GM21367 (cell line): ENCODE data around the gene LYRM4.
"Not testable (repeated sequence)": the region's sequence is repeated elsewhere in the genome, so short reads cannot be mapped to it uniquely, and the experiment has no call there.

Experiments used
- ATAC-seq: cut with Tn5 transposase; IDR thresholded peaks from one replicate; pipeline ENCODE4 v1.9.1; 2021; ENCODE audit not compliant: unreplicated experiment

The LYRM4 gene

DNA sequence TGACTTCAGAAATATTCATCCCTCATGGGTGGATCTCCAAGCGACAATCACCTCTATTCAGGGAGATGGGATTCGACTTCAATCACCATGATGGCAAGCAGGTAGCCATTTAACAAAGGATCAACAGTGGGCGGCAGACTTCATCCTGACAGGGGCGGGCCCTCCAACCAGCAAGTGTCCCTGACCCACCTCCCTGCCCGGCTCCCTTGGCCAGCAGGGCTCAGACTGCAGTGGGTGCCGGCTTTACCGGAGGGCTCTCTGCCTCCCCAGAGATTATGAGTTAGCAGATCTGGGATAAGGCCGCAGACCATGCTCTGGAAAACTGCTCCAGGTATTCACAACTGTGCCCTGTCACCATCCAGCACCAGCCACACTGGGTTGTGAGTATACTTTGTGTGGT lies 136.2 kb downstream of the LYRM4 start:
- ATAC-seq, result no peak

GRCh38 chr6:5123296-5124143 lies 137.2 kb downstream of the LYRM4 start:
- no peak for ATAC-seq

GRCh38 chr6:5122504-5123112 lies 138.1 kb downstream of the LYRM4 start:
- ATAC-seq, result no peak

GRCh38 chr6:5121956-5122355 lies 138.8 kb downstream of the LYRM4 start:
- no peak for ATAC-seq

GRCh38 chr6:5121479-5121878 lies 139.3 kb downstream of the LYRM4 start:
- no peak for ATAC-seq

DNA sequence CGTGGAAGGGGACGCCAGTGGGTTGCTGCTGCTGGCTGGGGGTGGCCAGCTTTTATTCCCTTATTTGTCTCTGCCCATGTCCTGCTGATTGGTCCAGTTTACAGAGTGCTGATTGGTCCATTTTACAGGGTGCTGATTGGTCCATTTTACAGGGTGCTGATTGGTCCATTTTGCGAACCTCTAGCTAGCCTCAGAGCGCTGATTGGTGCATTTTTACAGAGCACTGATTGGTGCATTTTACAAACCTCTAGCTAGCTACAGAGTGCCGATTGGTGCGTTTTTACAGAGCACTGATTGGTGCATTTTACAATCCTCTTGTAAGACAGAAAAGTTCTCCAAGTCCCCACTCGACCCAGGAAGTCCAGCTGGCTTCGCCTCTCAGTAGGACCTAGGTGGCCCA lies 140.2 kb downstream of the LYRM4 start:
- not testable (repeated sequence) for ATAC-seq

DNA sequence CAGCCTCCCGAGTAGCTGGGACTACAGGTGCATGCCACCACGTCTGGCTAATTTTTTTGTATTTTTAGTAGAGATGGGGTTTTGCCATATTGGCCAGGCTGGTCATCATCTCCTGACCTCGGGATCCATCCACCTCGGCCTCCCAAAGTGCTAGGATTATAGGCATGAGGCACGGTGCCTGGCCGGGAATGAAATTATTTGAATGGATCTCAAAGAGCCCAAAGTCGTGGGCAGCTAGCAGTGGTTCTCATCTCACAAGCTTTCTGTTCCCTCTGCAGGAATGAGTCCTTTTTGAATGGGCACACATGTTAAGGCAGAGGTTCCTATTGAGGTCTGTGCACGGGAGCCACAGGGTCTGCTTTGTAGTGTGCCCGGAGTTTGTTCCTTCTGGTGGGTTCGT lies 140.7 kb downstream of the LYRM4 start:
- ATAC-seq, result no peak

DNA sequence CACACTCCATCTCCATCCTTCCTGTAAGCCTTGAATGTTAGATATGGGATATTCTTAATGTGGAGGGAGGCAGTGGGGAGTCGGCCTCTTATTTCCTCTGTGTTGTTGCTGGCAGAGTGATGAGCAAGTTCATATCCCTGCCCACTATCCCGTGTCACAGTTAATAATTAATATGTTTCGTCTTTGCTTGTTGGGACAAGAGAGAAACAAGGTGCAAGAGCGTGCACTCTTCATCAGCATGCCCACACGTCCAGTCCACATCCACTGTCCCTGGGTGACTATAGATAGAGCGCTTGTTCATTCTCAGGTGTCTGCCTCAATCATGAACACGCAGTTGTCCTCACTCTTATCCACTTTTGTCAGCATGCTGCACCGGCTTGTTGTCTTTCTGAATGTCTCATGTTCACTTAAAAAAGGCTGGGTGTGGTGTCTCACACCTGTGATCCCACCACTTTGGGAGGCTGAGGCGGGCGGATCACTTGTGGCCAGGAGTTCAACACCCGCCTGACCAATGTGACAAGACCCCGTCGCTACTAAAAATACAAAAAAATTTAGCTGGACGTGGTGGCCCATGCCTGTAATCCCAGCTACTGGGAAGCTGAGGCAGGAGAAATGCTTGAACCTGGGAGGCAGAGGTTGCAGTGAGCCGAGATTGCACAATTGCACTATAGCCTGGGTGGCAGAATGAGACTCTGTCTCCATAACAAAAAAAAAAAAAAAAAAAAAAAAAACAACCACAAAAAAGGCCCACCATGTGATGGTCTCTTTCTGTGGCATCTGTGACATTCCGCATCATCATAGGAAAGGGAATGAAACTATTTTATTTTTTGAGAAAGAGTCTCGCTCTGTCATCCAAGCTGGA lies 141.4 kb downstream of the LYRM4 start:
- ATAC-seq, result no peak

DNA sequence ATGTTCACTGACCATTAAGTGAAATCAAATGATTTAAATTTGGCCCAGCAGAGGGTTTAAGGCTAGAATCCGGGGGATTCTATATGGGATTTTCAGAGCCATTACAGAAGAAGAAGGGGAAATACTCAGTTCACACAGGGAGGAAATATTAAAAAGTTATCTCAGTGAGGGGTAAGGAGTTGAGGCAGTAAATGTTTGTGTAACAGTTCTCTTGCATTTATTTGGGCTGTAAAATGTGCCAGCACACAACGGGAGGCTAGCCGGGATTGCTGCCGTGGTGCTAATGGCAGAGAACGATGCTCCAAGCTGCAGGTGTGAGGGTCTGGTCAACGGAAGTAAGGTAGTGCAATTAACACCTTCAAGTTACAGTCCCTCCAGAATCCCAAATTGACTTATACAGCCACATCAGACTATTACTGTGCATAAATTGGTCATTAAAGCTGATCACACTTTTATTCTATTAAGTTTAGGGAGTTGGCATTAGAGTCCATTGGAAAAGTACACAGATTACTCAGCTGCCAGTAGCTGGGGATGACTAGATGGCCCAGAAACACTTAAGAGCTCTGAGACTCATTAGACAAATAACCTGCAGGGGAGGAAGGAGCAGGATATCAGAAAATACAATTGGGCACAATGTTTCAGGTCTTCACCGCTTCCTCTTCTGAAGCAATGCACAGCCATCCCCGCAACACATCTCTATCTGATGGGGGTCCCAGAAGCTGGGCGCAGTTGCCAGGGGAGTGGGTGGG lies 144.3 kb downstream of the LYRM4 start:
- ATAC-seq, result no peak

DNA sequence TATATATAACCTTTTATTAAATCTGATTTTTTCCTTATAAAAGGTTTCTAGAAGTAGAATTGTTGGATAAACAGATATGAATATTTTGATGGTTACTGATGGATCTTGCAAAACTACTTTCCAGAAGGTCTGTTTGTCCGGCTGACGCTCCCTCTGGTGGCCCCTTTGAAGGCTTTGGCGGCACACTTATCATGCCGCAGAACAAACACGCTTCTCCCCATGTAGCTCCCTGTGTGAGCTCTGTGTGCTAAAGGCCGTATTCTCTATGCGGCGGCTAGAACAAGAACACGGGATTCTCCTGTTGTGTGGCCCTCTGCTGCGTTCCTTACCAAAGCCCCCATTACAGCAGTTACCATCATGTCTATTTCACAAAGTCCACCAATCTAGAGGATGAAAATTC lies 145.6 kb downstream of the LYRM4 start:
- ATAC-seq, result no peak

- no peak for ATAC-seq
Measured at GRCh38 chr6:5113096-5113495, 147.7 kb downstream of the LYRM4 start.

DNA sequence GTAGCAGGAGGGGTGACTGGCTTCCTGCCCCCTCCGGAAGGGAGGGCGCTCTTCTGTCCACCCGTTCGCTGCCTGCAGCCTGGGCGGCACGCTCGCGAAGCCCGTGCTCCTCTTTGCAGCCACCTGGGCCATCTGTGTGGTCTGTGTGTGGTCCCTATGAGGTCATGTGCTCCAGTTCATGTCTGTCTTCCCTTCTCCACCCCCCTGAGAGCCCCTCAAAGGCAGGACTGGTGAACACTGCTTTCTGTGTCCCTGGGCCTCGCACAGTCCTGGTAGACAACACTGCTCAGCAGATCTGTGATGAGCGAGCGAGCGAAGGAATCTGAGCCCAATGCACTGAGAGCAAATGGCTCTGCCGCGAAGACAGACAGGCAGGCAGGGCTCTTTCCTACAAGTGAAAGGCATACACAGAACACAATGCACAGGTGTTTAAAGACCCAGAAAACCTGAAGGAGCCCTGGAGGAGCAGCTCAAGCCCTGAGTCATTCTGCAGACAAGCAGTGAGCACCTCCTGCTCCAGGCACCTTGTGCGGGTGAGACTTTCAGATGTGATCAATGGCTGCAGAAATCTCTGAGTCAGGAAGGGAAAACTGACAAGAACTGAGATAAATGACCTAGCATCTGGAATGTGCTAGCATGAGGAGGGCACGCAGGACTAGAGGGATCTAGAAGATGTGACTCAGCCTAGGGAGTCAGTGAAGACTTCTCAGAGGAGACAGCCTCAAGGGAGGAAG lies 148.5 kb downstream of the LYRM4 start:
- ATAC-seq, result no peak

DNA sequence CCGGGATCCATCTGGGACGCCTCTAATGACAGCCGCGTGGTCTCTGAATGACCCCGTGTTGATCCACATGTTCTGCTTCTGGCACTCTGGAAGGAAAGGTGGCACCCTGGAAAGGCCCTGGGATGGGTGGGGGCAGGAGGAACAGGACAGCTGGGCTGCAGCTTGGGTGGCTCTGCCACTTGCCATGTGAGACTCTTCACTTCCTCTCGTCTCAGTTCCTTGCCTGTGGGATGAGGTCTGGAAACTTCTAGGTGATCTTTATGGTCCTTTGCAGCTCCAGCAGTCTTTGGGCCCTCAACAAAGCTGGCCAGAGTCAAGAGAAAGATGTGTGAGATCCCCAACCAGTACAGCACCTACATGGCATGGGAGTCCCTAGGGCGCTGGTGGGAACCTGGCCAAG lies 149.1 kb downstream of the LYRM4 start:
- ATAC-seq, result no peak

GRCh38 chr6:5110246-5110645 lies 150.5 kb downstream of the LYRM4 start:
- ATAC-seq, result no peak

GRCh38 chr6:5109436-5109835 lies 151.3 kb downstream of the LYRM4 start:
- ATAC-seq, result no peak

GRCh38 chr6:5108536-5109150 lies 152.1 kb downstream of the LYRM4 start:
- ATAC-seq, result no peak

GRCh38 chr6:5108068-5108467 lies 152.7 kb downstream of the LYRM4 start:
- ATAC-seq, result no peak

GRCh38 chr6:5107341-5107740 lies 153.4 kb downstream of the LYRM4 start:
- ATAC-seq, result no peak

- ATAC-seq, result no peak
Measured at GRCh38 chr6:5105146-5105545, 155.6 kb downstream of the LYRM4 start.

- ATAC-seq, result no peak
Measured at GRCh38 chr6:5104667-5105066, 156.1 kb downstream of the LYRM4 start.
